GM19468 (cell line): ENCODE data around the gene ZER1.
"Not testable (repeated sequence)": the region's sequence is repeated elsewhere in the genome, so short reads cannot be mapped to it uniquely, and the experiment has no call there.

Experiments
- ATAC-seq: cut with Tn5 transposase; IDR thresholded peaks from one replicate; pipeline ENCODE4 v1.9.1; 2021; ENCODE audit warnings: mild to moderate bottlenecking, moderate library complexity, moderate number of reproducible peaks; ENCODE audit not compliant: unreplicated experiment; ENCODE audit errors: extremely low read depth

Gene ZER1

GRCh38 chr9:128699096-128699795 lies 72.5 kb downstream of the ZER1 start:
- ATAC-seq = not testable (repeated sequence)

GRCh38 chr9:128696923-128697707 lies 74.6 kb downstream of the ZER1 start:
- ATAC-seq = no peak

- ATAC-seq = no peak
These were observed 77.4 kb downstream of the ZER1 start for GRCh38 chr9:128694344-128694743.

- ATAC-seq = not testable (repeated sequence)
These were observed 78.0 kb downstream of the ZER1 start for GRCh38 chr9:128693738-128694137.

GRCh38 chr9:128690684-128691034 lies 81.1 kb downstream of the ZER1 start:
- ATAC-seq = no peak

- ATAC-seq = no peak
These were observed 81.7 kb downstream of the ZER1 start for GRCh38 chr9:128689820-128690683.

GRCh38 chr9:128689293-128689774 lies 82.4 kb downstream of the ZER1 start:
- no peak for ATAC-seq

GRCh38 chr9:128688501-128689292 lies 83.0 kb downstream of the ZER1 start, which contains the start of gene SET:
SET (plus strand) TSS chr9:128689222; CDS start chr9:128689583, 361 bp downstream.
- ATAC-seq = peak; percentile 76

GRCh38 chr9:128687453-128687852 lies 84.3 kb downstream of the ZER1 start:
- ATAC-seq = no peak

GRCh38 chr9:128685636-128686489 lies 85.9 kb downstream of the ZER1 start:
- ATAC-seq = no peak

GRCh38 chr9:128684325-128685199 lies 87.2 kb downstream of the ZER1 start:
- no peak for ATAC-seq

- ATAC-seq = no peak
These were observed 87.7 kb downstream of the ZER1 start for GRCh38 chr9:128684065-128684324.

GRCh38 chr9:128683340-128684064 lies 88.2 kb downstream of the ZER1 start:
- no peak for ATAC-seq
